Posterior vena cava (tissue), 2 donors: ENCODE data around the gene UFSP2. TPM values are rescaled to one million over a fixed set of nuclear protein-coding genes. Genes with fewer than 3 reads are reported as not detected.

Experiments used
- DNase-seq: peaks from one replicate; pipeline ENCODE4 v3.0.0-alpha.2; 2020; ENCODE audit warnings: low spot score
- intact Hi-C, 2 donors: fragments of 100-400 bp; cut with DNase I; formaldehyde crosslinking; loops; one replicate each; pipeline versions ENCODE4 v1.14.1 to v1.14.2; 2022 to 2023
- long read RNA-seq, 2 donors: library from polyadenylated mRNA; unstranded; transcript quantifications; one replicate each; pipeline ENCODE4 v2.0.0, GENCODE V29; 2020 to 2021
- total RNA-seq, 2 donors: library from RNA; stranded (reverse); fragmentation: NEBNext Ultra II Directional; extraction: Animal tissue kit (Norgen Biotek cat#: 25700); gene quantifications; one replicate each; pipeline ENCODE4 v1.2.1, GENCODE V29; 2021
- donor health status: DM: yes; HTN: yes; CAD: no.
- donor health status: DM: yes; HTN: yes; CAD: no.

The UFSP2 gene, protein sequence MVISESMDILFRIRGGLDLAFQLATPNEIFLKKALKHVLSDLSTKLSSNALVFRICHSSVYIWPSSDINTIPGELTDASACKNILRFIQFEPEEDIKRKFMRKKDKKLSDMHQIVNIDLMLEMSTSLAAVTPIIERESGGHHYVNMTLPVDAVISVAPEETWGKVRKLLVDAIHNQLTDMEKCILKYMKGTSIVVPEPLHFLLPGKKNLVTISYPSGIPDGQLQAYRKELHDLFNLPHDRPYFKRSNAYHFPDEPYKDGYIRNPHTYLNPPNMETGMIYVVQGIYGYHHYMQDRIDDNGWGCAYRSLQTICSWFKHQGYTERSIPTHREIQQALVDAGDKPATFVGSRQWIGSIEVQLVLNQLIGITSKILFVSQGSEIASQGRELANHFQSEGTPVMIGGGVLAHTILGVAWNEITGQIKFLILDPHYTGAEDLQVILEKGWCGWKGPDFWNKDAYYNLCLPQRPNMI
- 10 to 100 TPM; 40.3 to 51.8 TPM for total RNA-seq
- long read RNA-seq, donor 1, transcript UFSP2-201 (12 exons, 1,630 nt) = major isoform, 14 of 14 reads
- long read RNA-seq, donor 1, partial matches to known transcripts = 0 of 14 reads
- long read RNA-seq, donor 1, other reads (novel, unspliced or antisense) = 0 of 14 reads
- long read RNA-seq, donor 2, transcript UFSP2-201 (12 exons, 1,630 nt) = major isoform, 63 of 77 reads
- long read RNA-seq, donor 2, partial matches to known transcripts = 7 of 77 reads
- long read RNA-seq, donor 2, other reads (novel, unspliced or antisense) = 5 of 77 reads

DNA sequence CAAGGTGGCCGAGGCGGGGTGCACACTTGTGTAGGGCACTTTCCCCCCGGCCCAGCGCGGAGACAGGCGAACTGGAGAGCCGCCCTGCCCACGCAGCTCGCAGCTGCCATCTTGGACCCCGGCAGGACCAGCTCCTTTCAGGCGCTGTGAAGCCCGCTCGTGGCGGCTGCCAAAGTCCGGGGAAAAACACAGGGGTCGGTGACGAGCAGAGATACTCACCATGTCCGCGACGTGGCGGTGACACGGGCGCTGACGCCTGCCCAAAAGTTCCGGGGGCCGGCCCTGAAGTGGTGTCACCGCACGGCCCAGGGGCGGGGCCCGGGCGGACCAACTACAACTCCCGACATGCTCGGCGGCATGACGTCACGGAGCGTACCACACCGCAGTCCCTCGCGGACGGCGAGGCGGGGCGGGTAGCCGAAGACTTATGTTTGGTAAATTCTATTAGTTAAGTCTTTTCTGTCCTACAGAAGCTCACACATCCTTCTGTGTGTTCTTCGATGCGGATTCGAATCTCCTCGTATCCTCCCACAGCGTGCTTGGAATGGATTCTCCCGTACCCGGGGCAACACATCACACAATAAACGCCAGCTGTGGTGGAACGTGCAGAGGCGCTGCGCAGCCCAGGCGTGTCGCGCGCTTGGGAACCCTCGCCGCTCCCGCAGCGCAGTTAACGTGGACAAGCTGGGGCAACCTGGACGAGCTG lies at the start of gene UFSP2:
UFSP2 (minus strand) TSS at position 318 of the 706 bp plus-strand sequence; CDS start at position 222, 96 bp downstream.
- intact Hi-C loops = loop anchor here in 1 of 2 donors (5.0 kb wide), 1 partner anchor 1758 kb away; no protein-coding TSS in a partner anchor
- DNase-seq = peak; percentile 96

DNA sequence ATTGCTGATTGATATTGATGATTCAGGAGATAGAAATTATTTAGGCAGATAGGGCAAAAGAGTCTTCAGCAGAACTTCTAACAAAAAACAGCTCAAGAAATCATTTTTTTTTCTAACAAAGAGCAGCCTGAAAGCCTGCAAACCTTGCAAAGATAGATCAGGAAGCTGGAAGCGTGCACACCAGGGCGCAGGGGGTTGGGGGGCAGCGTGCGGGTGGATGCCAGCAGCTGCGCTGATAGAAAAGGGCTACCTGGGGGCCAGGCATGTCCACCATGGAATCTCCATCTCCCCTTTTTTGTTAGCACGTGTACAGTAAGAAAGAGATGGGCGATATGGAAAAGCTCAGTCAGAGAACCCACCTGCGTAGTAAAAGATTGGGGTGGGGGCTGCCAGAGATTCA lies 47.5 kb upstream of the UFSP2 start:
- no peak for DNase-seq
- intact Hi-C loops = loop anchor here (5.0 kb wide), 2 partner anchors 34 to 124 kb away; no protein-coding TSS in a partner anchor

DNA sequence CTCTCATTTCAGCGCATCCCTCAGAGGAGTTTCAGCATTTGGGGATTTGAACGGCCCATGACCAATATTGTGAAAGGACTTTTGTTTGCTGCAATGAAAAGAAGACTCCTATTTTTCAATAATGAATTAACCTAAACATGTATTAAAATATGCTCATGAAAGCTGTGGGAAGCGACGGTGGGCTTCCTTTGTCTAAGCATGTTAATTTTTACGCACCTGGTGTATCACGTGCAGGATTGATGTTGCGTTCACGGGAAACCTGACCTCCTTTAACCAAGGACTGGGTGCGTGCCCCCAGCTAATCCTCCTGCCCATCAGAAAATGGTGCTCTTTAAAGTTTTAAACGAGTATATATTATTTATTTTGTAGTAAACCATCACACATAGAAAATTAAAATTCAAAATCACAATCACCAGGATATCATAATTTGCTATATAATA lies 46.4 kb upstream of the UFSP2 start:
- no peak for DNase-seq
- intact Hi-C loops = loop anchor here (5.0 kb wide), 2 partner anchors 35 to 125 kb away; no protein-coding TSS in a partner anchor

DNA sequence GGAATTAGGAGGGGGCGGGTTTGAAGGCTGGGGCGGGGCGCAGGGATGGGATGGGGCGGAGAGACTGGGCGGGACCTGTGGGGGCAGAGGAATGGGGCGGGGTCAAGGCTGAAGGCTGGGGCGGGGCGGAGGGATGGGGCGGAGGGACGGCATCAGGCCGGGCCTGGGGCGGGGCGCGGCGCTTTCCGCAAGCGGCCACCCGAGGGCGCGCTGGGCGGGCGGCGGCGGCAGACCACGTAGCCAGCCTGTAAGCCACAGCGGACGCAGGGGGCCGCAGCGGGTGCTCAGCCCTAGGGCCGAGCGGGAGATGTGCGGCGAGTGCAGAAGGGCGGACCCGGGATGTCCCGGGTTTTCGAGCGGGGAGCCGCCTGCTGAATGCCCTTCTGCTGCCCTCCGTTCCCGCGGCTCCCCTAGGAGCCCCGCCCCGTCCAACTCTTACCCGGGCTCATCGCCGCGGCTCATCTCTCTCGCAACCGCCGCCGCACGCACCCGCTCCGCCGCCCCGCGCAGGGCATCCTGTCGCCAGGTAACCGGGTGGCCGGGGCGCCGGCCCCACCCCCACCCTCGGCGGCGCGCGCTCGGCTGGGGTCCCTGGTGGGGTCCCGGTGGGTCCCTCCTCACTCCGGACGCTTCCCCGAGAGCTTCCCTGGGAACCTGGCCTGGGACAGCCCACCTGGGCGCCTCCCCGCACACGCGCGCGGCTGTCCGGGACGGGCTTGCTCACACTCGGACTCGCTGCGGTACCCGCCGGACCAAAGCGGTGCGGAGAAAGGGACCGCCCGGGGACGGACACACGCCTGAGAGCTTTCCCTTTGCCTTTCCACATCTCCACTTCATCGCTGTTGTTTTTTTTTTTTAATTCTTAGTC lies 45.7 kb upstream of the UFSP2 start, which contains the start of gene CCDC110:
CCDC110 (minus strand) TSS at position 499 of the 868 bp plus-strand sequence; CDS start at position 449, 50 bp downstream.
- intact Hi-C loops = loop anchor here (5.0 kb wide), 2 partner anchors 36 to 126 kb away; no protein-coding TSS in a partner anchor

DNA sequence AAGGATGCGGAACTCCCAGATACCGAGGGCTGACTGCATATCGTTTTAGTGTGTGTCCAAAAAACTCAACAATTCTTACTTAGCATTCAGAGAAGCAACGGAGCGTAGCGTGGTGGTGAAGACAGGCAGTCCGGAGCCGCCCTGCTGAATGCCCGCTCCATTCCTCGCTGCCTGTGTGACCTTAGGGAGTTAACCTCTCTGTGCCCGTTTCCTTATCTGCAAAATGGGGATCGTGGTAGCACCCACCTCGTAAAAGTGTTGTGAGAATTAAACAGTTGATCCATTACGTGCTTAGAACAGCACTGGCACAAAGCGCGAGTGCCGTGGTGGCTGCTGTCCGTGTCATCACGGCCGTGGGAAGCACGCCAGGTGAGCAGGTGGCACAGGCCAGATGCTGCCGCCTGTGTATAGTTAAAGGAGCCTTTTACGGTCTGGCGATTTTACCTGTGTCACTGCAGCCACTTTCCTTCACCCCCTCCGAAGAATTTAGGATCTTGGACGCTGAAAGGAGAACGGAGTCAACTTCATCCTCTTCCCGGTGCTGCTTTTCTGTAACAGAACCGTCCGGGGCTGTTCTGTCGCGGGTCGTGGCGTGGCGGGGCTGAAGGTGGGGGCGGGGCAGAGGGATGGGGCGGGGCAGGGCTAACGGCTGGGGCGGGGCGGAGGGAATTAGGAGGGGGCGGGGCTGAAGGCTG lies 44.9 kb upstream of the UFSP2 start:
- DNase-seq = peak; percentile 86

More for the DNA sequence above, 45.7 kb upstream of the UFSP2 start, which contains the start of gene CCDC110:
- peak; percentile 98 for DNase-seq

DNA sequence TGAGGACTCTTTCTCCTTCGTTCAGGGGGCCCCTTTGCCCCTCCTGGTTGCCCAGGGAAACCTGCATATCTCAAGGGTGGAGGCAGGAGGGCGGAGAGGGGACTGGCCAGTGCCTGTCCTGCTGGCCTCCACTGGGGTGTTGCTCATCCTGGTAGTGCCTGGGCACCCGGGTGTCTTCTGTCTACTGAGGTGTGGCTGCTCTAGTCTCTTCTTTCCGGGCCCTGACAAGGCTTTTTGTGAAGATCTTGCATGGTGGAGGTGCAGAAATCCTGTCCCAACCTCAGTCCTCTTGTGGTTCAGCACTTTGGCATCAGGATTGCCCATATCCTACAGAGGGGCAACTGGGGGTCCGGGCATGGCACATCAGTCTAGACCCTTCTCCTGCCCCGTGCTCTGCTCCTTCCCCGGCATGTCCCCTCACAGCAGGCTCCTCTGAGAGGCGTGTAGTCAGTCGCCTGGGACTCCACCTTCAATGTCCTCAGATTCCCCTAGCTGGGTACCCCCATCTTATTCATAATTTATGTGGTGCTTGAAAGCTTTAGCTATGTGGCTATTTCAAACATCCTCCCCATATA lies 43.9 kb upstream of the UFSP2 start:
- no peak for DNase-seq

More for the DNA sequence above, 44.9 kb upstream of the UFSP2 start:
- intact Hi-C loops = loop anchor here (5.0 kb wide), 2 partner anchors 37 to 127 kb away; no protein-coding TSS in a partner anchor

DNA sequence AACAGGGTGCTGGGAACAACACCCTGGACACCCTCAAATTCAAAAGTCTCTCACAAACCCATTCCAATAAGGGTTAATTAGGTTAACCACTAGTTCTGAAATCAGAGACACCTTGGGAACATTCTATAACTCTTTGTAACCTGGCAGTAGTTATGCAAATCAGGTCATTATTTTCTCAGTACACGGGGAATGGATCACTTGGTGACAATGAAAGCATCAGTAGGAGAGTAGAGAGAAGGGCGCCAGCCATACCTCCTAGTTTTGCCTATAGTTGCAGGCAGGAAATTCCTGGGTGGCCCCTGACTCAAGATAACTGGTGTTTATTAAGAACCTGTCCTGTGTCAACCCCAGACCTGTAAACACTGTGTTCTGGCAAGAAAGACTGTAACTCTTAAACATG lies 43.2 kb upstream of the UFSP2 start:
- intact Hi-C loops = no loop called here

More for the DNA sequence above, 43.9 kb upstream of the UFSP2 start:
- intact Hi-C loops = loop anchor here (5.0 kb wide), 2 partner anchors 38 to 128 kb away; no protein-coding TSS in a partner anchor

DNA sequence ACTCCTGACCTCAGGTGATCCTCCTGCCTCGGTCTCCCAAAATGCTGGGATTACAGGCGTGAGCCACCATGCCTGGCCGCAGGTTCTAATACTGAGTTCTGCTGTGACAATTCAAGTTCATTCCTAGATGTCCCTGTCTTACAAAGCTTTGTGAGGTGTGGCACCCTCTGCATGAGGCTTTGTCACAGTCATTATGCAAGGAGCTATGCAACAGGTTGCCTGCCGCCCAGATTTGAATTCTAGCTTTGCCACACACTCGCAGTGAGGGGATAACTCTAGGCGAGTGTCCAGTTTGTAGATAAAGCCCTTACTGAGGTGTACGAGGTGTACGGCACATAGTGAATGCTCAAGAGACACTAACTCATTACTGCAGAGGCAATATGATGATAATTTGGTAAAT lies 42.2 kb upstream of the UFSP2 start:
- intact Hi-C loops = no loop called here
- no peak for DNase-seq

More for the DNA sequence above, 43.2 kb upstream of the UFSP2 start:
- no peak for DNase-seq

DNA sequence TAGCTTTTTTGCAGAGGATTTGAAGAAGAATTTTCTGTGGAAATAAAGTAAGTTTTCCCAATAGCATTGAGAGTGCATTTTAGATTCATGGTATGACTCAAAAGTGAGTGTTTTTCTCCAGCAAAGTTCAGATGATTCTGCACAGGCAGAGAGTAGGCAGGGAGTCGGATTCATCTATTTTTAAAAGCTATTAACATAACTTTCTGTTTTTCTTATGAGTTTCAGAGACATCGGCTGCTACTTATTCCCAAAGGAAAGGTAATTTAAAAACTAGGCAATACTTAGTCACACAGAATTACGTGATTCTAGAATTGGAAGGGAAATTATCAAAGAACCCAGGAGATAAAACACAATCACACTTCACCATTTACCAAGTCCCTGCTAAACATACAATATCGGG lies 41.3 kb upstream of the UFSP2 start:
- DNase-seq = no peak
- intact Hi-C loops = no loop called here

DNA sequence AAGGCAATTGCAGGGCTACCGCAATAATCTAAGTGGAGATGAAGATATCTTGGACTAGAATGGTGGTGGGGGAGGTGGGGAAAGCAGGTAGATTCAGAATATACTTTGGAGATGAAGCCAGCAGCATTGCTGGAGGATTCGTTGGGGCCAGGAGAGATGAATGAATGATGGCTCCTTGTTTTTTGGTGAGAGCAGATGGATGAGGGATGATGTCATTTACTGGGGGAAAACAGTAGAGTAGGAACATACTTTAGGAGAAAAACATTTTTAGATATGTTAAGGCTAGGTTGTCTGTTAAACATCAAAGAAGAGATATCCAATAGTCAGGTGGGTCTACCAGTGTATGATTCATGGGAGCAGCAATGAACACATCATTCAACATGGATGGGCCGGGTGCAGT lies 39.9 kb upstream of the UFSP2 start:
- no peak for DNase-seq
- intact Hi-C loops = no loop called here

DNA sequence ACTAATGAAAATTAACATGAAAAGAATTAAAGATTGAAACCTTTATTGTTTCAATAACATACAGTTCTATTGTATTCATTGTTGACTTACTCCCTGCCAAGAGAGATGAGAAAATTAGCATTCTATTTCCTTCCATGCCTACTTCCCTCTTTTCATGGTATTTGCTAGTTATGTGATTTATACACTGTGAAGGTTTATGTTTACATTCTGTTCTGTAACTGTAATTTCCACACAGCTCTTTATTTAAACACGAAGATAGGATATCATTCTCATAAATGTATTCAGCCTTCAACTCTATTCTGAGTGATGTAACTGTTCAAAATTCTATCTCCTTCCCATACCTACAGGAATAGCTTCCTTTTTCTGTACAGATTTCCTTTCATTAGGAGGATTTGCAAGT lies 39.1 kb upstream of the UFSP2 start:
- intact Hi-C loops = loop anchor here in 1 of 2 donors (5.0 kb wide), 1 partner anchor 43 kb away; no protein-coding TSS in a partner anchor
- no peak for DNase-seq

DNA sequence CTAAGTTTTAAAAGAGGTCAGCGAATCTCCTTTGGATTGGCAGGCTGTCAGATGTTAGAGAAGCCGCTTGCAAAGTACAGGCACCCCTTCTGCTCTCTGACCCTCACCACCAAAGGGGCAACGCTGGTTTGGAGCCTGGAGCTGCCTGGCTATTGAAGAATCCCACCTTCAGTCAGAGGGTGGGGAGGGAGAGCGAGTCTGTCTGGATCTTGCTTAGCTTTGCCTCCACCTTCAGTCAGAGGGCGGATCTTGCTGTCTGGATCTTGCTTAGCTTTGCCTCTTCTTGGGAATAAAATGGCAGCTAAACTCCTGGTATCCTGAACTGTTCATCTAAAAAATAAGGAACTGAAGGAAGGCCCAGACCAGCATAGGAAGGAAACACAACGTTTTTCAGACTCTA lies 38.4 kb upstream of the UFSP2 start:
- intact Hi-C loops = loop anchor here in 1 of 2 donors (5.0 kb wide), 1 partner anchor 42 kb away; no protein-coding TSS in a partner anchor
- no peak for DNase-seq

DNA sequence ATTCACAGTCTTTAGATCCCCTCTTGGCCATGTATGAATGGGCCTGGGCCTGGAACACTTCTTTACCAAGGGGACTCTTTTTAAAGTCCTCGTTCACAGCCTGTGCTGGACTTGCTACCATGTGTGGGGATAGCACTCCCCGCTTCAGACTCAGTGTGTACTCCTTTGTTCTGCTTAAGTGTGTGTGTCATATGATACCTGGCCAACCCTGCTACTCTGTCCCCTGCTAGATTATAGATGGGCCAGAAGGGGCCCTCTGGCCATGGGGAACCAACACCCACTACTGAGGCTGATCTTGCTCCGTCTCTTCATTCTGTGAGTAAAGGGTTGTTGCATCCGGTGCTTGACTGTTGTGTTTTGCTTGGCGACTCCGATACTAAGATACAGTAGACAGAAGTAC lies 37.8 kb upstream of the UFSP2 start:
- DNase-seq = no peak
- intact Hi-C loops = loop anchor here in 1 of 2 donors (5.0 kb wide), 1 partner anchor 41 kb away; no protein-coding TSS in a partner anchor

DNA sequence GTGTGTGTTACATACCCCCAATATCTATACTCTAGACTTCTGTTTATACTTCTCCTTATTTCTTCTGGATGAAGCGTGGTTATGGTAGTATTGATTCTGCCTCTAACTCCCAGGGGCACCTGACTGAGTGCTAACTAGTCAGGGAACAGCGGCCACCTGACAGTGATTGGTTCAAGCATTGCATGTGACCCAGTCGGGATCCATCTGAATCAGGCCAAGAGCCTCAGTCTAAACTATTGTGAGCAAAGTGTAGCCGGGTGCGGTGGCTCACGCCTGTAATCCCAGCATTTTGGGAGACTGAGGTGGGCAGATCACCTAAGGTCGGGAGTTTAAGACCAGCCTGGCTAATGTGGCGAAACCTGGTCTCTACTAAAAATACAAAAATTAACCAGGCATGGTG lies 35.8 kb upstream of the UFSP2 start:
- intact Hi-C loops = loop anchor here in 1 of 2 donors (5.0 kb wide), 1 partner anchor 39 kb away; no protein-coding TSS in a partner anchor
- no peak for DNase-seq

DNA sequence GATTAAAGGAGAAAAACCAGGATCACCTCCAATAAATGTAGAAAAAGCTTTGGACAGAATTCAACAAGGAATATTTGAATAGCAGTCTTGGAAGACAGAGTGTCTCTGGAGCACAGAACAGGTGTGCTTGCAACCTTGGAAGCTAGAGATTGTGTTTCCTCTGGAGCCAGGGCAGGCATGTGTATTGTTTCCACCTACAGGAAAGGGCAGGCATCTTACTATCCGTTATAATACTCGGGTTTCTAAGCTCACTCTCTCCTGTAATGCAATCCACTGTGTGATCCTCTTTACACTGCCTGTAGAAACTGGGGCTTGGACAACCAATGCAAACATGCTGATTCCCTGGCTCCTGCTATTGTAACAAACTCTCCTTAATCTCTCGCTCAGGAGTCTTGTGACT lies 31.4 kb upstream of the UFSP2 start:
- intact Hi-C loops = no loop called here
- DNase-seq = no peak

DNA sequence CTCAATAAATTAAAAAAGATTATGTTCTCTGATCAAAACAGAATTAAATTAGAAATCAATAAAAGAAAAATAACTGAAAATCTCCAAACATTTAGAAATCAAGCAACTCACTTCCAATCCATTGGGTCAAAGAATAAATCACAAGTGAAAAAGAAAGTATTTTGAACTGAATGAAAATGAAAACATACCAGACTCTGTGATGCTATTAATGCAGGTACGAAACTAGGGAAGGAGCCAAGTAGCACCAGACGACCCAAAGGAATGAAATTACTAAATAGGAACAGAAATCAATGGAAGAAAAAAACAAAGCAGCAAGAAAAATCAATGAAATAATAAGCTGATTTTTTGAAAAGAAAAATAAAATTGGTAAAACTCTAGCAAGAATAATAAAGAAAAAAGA lies 30.4 kb upstream of the UFSP2 start:
- no peak for DNase-seq
- intact Hi-C loops = no loop called here

DNA sequence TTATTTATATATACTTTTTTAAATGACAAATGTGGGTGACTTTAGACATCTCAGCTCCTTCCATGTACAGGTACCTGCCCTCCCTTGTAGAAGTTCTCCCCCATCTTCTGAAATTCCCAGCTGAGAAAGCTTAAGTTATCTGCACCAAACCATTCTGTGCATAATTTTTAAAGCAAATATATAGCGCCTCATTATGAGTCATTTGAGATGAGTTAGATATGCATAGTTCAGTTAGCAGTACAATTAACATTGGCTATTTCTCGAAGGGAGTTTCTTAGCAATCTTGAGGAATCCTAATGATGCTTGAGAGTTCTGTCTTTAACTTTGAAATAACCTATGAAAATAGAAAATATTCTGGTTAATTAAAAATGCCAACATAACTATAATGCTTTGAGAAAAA lies 19.4 kb upstream of the UFSP2 start:
- DNase-seq = no peak
- intact Hi-C loops = no loop called here
